ENCODE measurements around the gene TRIM33.

DNA sequence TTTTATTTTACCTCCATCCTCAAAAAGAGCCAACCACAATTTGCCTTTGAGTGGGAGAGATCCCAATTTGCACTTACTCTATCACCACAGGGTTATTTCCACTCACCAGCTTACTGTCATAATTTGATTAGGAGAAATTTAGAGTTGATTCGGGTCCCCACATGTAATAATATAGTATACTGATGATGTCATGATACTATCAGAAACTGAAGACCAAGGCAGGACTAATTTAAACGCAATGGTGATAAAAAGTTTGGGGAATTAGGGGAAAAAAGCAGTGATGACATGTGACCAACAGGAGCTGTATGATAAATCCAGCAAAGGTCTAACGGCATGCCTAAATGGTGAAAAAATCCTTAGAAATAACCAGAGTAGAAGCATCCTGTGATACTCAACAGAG is 54.4 kb downstream of the TRIM33 start:
- TF ChIP-seq, protein P1, sequence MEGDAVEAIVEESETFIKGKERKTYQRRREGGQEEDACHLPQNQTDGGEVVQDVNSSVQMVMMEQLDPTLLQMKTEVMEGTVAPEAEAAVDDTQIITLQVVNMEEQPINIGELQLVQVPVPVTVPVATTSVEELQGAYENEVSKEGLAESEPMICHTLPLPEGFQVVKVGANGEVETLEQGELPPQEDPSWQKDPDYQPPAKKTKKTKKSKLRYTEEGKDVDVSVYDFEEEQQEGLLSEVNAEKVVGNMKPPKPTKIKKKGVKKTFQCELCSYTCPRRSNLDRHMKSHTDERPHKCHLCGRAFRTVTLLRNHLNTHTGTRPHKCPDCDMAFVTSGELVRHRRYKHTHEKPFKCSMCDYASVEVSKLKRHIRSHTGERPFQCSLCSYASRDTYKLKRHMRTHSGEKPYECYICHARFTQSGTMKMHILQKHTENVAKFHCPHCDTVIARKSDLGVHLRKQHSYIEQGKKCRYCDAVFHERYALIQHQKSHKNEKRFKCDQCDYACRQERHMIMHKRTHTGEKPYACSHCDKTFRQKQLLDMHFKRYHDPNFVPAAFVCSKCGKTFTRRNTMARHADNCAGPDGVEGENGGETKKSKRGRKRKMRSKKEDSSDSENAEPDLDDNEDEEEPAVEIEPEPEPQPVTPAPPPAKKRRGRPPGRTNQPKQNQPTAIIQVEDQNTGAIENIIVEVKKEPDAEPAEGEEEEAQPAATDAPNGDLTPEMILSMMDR (IDR thresholded peaks at IDR 0.05): no peak
- no peak for TF ChIP-seq POLR2A (IDR thresholded peaks at IDR 0.05)

Data from Peyer's patch (tissue), 4 donors.